ENCODE results near the gene FOXQ1.

FOXQ1 gene

GRCh38 chr6:1363298-1363697 is 51.4 kb downstream of the FOXQ1 start:
- no peak for DNase-seq (ENCODE audit: low spot score)

- DNase-seq (ENCODE audit: low spot score), result no peak
Measured at GRCh38 chr6:1363729-1364572, 52.1 kb downstream of the FOXQ1 start.
